22Rv1 (cell line): ENCODE data around the gene ICAM4.

Experiments used
- H3K27ac ChIP-seq: fragments of 450-650 bp; 2 replicates; pipeline ENCODE4 v1.5.1; 2017
- ZFX ChIP-seq: fragments of 450-650 bp; IDR thresholded peaks from 2 replicates; pipeline ENCODE4 v1.6.1; 2017; ENCODE audit warnings: antibody characterized with exemption, borderline replicate concordance
- TF ChIP-seq, protein P1 (sequence below): fragments of 450-650 bp; IDR thresholded peaks from 2 replicates; pipeline ENCODE4 v1.5.1; 2017; ENCODE audit warnings: mild to moderate bottlenecking

Gene ICAM4

DNA sequence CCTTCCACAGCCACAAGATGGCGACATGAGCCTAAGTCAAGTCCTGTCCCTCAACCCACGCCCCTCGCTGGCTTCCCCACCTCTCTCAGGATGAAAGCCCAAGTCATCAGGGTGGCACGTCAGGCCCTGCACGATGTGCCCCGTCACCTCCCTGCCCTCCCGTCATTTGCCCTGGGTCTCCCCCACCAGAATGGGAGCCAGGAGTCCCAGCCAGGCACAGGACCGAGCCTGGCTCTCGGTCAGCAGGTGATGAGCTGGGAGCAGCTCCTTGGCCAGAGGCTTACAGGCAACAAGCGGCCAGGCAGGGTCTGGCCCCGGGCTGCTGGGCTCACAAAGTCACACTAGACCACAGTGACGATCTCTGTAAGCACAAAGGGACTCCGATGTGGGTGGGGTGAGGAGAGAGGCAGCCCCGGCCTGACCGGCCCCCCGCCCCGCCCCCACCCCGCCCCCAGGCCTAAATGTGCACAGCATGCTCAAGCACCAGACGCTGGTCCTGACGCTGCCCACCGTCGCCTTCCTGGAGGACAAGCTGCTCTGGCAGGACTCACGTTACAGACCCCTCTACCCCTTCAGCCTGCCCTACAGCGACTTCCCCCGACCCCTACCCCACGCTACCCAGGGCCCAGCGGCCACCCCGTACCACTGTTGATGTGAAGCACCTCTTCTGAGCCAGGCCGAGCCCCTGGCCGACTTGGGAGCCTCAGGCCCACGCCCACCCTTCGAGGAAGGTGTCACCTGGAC, 27.4 kb upstream of the ICAM4 start:
- H3K27ac ChIP-seq, result no peak overlapping the region
- TF ChIP-seq, protein P1, sequence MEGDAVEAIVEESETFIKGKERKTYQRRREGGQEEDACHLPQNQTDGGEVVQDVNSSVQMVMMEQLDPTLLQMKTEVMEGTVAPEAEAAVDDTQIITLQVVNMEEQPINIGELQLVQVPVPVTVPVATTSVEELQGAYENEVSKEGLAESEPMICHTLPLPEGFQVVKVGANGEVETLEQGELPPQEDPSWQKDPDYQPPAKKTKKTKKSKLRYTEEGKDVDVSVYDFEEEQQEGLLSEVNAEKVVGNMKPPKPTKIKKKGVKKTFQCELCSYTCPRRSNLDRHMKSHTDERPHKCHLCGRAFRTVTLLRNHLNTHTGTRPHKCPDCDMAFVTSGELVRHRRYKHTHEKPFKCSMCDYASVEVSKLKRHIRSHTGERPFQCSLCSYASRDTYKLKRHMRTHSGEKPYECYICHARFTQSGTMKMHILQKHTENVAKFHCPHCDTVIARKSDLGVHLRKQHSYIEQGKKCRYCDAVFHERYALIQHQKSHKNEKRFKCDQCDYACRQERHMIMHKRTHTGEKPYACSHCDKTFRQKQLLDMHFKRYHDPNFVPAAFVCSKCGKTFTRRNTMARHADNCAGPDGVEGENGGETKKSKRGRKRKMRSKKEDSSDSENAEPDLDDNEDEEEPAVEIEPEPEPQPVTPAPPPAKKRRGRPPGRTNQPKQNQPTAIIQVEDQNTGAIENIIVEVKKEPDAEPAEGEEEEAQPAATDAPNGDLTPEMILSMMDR, result peak; percentile 85
- TF ChIP-seq ZFX, result no peak

DNA sequence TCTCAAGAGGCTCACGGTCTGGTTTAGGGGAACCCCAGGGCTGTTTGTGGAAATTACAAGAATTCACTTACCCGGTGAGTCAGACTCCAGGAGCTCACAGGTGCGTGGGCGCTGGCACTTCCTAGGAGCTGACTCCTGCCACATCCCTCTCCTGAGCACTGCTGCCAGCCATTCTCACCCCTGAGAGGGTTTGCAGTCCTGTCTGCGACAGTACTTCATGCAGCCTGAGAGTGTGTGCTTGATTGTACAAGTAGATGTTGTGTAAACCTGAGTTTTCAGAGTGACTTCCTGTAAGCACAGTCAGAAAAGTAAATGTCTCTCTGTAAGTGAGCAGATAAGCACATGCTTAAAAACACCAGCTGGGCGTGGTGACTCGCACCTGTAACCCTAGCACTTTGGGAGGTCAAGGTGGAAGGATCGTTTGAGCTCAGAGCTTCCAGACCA, 26.6 kb upstream of the ICAM4 start:
- no peak overlapping the region for H3K27ac ChIP-seq
- TF ChIP-seq ZFX, result no peak
- TF ChIP-seq, protein P1, result no peak

DNA sequence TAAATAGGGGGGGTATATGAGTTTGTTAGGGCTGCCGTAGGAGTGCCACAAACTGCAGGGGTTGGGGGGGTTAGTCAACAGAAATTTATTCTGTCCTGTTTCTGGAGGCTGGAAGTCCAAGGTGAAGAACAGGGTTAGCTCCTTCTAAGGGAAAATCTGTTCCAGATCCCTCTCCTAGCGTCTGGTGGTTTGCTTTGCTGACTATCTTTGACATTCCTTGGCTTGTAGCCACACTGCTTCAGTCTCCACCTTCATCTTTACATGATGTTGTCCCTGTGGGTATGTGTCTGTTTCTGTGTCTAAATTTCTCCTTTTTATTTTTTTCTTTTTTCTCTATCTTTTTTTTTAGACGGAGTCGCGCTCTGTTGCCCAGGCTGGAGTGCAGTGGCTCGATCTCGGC, 24.0 kb upstream of the ICAM4 start:
- TF ChIP-seq, protein P1, result no peak
- TF ChIP-seq ZFX, result no peak
- H3K27ac ChIP-seq, result no peak overlapping the region

DNA sequence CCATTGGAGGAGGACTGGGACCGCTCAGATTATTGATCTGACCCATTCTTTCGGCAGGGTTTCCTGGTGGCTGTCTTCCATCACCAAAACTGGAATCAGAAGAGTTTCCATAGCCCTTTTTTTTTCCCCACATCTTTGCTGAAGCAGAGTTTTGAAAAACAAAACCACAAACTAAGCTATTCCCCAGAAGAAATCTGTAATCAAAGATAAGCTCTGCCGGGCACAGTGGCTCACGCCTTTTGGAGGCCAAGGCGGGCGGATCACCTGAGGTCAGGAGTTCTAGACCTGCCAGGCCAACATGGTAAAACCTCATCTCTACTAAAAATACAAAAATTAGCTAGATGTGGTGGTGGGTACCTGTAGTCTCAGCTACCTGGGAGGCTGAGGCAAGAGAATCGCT, 20.0 kb upstream of the ICAM4 start:
- no peak overlapping the region for H3K27ac ChIP-seq
- TF ChIP-seq, protein P1, result no peak
- no peak for TF ChIP-seq ZFX

DNA sequence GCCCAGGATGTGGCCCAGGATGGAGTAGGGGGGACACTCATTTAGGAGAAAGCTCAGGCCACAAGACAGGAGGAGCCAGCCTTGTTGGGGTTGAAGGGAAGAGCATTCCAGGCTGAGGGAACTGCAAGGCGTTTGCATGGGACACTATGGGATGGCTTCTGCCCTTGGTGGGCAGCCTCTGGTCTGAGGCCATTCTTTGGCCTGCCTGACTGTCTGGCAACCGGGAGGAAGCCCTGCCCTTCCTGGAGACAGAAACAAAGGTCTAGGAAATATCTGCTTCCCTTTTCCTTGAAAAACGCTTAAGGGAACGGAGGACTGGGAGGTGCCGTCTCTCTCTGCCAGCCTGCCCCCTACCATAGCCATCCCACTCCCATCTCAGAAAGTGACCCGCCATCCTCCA, 18.7 kb upstream of the ICAM4 start:
- TF ChIP-seq, protein P1, result no peak
- no peak overlapping the region for H3K27ac ChIP-seq

DNA sequence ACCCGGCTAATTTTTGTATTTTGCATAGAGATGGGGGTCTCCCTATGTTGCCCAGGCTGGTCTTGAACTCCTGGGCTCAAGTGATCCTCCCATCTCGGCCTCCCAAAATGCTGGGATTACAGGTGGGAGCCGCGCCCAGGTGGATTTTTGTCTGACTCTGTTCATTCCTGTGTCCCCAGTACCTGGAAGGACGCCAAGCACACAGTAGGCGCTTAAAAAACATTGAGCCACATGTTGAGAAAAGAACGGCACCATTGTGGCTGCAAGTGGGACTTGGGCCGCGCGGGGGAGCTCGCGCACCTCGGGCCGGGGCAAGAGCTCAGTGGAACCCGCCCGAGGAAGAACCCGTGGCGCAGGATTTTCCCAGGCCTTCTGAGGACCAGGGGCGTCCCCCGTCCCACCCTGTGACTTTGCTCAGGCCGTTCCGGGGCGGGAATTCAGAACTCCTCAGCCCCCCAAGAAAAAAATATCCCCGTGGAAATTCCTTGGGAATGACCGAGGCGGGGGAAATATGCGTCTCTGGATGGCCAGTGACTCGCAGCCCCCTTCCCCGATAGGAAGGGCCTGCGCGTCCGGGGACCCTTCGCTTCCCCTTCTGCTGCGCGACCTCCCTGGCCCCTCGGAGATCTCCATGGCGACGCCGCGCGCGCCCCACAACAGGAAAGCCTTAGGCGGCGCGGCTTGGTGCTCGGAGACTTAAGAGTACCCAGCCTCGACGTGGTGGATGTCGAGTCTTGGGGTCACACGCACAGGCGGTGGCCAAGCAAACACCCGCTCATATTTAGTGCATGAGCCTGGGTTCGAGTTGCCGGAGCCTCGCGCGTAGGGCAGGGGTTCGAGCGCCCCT, 17.2 kb upstream of the ICAM4 start:
- no peak overlapping the region for H3K27ac ChIP-seq
- TF ChIP-seq, protein P1, result peak; percentile 97
- TF ChIP-seq ZFX, result no peak

DNA sequence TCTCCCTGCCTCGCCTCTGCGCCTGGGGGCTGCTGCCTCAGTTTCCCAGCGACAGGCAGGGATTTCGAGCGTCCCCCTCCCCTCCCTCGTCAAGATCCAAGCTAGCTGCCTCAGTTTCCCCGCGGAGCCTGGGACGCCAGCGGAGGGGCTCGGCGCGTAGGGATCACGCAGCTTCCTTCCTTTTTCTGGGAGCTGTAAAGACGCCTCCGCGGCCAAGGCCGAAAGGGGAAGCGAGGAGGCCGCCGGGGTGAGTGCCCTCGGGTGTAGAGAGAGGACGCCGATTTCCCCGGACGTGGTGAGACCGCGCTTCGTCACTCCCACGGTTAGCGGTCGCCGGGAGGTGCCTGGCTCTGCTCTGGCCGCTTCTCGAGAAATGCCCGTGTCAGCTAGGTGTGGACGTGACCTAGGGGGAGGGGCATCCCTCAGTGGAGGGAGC, 16.6 kb upstream of the ICAM4 start:
- H3K27ac ChIP-seq, result no peak overlapping the region

More for the DNA sequence above, 16.6 kb upstream of the ICAM4 start:
- TF ChIP-seq, protein P1, result no peak
- no peak for TF ChIP-seq ZFX
